NCI-H2029 treated with DMSO at 0.1 percent for 48 hours (cell line): ENCODE measurements around the gene NFAT5.
"Not testable (repeated sequence)": the region's sequence is repeated elsewhere in the genome, so short reads cannot be mapped to it uniquely, and the experiment has no call there.

Source experiments
- DNase-seq: peaks from one replicate; lab custom pipeline; 2025; lab: John Stamatoyannopoulos, UW

NFAT5 gene

GRCh38 chr16:69707920-69708683 lies 142.3 kb downstream of the NFAT5 start:
- DNase-seq = no peak

- DNase-seq = peak; percentile 9
Observed at GRCh38 chr16:69709456-69710084, 143.8 kb downstream of the NFAT5 start.

DNA sequence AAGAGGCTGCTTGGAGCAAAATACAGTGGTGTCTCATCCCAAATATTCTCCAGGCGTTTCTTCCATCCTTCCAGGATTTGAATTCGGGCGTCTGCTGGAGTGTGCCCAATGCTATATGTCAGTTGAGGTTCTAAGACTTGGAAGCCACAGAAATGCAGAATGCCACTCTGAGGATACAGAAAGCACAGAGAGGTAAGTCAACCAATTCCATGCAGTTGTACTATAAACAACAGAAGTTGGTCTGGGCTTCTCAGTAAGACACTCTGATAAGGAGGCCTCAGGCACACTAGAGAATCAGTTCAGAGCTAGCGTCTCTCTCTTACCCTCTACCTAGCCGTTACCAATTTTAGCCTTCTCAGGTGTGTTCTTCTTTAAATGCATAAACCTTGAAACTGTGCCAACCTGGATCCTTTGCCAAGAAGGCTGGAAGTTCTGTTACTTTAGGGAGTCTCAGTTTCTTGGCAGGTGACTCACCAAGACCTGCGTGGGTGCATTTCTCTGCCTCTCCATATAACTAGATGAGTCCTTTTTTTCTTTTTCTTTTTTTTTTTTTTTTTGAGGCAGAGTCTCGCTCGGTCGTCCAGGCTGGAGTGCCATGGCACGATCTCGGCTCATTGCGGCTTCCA lies 145.5 kb downstream of the NFAT5 start:
- no peak for DNase-seq

- no peak for DNase-seq
Observed at GRCh38 chr16:69712277-69712676, 146.5 kb downstream of the NFAT5 start.

- no peak for DNase-seq
Observed at GRCh38 chr16:69712914-69713581, 147.3 kb downstream of the NFAT5 start.

- no peak for DNase-seq
Observed at GRCh38 chr16:69717066-69717465, 151.3 kb downstream of the NFAT5 start.

GRCh38 chr16:69718111-69718764 lies 152.5 kb downstream of the NFAT5 start:
- no peak for DNase-seq

GRCh38 chr16:69720822-69721430 lies 155.2 kb downstream of the NFAT5 start:
- DNase-seq = no peak

GRCh38 chr16:69721441-69721957 lies 155.7 kb downstream of the NFAT5 start:
- no peak for DNase-seq

DNA sequence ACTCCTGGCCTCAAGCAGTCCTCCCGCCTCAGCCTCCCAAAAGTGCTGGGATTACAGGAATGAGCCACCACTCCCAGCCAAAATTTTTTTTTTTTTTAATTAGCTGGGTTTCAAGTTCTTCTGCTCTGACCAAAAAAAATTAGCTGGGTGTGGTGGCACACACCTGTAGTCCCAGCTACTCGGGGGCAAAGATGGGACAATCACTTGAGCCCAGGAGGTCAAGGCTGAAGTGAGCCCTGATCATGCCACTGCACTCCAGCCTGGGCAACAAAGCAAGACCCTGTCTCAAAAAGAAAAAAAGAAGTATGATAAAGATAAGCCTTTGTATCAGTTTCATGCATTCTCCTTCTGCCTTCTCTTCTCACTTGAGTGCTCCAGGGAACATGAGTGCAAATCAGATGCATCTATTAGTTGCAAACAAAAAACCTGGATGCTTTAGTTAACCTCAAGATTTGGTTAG lies 158.7 kb downstream of the NFAT5 start:
- no peak for DNase-seq

DNA sequence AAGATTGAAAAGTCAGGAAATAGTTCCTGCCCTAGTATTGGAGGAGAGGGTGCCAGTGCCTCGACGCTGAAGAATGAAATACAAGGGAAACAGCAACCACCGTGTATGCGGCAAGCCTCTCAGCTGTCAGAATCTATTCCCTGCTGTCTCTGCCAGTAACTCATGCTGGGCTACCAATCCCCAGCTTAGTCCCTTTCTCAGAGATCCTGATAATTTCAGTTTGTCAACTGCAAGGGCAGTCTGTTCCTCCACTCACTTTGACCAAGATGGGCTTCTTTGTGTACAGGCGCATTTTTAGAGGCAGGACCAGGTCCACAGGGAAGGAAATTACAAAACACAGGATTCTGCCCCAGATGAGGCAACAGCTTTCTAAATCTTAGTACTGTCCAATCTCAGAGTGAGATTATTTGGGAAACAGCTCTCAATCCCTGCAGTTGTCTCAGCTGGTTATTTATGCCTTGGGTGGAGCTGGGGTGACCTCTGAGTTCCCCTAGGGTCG lies 159.3 kb downstream of the NFAT5 start:
- DNase-seq = no peak

DNA sequence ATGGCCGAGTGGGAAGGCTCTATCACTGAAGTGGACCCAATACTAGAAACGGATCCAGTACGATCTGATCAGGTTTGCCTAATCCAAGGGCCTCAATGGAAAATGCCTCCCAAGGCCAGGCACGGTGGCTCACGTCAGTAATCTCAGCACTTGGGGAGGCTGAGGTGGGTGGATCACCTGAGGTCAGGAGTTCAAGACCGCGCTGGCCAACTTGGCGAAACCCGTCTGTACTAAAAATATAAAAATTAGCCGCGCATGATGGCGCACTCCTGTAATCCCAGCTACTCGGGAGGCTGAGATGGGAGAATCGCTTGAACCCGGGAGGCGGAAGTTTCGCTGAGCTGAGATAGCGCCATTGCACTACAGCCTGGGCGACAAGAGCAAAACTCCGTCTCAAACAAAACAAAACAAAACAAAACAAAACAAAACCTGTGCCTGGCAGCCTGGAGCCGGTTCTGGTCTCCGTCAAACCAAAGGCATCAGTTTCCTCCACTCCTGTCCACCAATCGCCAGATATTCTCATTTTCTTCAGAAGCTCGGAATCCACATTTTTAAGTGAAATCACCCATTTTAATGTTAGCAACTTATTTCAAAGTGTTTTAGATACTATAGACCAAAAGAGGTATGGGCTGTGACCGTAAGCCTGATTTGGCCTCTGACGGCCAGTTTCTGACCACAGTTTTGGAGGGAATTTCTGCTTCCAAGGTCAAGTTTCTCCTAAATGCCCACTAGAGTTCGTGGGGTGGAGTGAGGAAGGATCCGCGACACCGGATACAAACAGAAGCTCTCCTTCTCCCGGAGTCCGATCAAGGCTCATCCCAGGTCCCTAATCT lies 159.9 kb downstream of the NFAT5 start:
- no peak for DNase-seq

DNA sequence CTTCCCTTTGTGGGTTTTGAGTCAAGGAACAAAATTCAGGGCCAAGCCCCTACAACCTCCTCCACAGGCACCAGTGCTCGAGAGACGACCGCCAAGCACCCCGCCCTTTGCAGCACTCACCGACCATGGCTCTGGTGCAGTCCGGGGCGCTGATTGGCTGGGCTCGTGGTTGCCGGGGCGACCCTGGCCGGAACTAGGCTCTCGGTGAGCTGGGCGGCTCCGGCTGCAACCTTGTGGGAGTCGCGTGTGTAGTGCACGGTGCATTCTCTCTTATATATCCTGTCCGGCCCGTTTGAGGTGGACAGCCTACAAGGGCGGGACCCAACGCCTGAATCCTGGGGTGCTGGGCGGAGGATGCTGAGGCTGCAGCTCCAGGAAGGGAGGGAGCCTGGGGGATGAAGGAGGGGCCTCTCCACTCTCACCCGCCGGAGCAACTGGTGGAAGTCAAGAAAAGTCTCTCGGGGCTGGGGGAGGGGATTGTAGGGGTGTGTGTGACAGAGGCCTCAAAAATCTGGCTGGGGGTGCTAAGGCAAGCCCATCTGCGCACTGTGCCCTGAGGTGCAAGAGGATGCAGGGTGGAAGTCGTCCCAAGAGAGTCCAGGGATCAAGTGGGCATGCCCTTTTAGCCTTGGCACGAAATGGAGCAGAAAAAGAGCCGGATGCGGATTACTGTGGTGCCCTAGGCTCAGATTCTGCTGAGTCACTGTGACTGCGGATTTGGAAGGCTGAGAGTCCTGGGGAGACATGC lies 160.7 kb downstream of the NFAT5 start, which contains the start of gene NQO1:
TSS of gene NQO1 (minus strand) at position 248 of the 748 bp plus-strand sequence. CDS start at position 127, 121 bp downstream.
- DNase-seq = peak; percentile 70

DNA sequence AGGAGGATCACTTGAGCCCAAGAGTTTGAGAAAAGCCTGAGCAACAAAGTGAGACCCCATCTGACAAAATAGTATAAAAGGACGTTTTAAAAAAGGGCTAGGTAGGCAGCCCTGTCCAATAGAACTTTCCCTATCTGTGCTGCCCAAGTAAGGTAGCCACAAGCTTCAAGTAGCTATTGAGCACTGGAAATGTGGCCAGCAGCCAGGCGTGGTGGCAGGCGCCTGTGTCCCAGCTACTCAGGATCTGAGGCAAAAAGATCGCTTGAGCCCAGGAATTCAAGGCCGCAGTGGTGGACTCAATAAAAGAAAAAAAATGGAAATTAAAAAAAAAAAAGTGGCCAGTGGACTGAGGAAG lies 162.1 kb downstream of the NFAT5 start:
- DNase-seq = peak; percentile 63

- DNase-seq = not testable (repeated sequence)
Observed at GRCh38 chr16:69729030-69729429, 163.3 kb downstream of the NFAT5 start.

- not testable (repeated sequence) for DNase-seq
Observed at GRCh38 chr16:69731280-69731679, 165.5 kb downstream of the NFAT5 start.

- DNase-seq = no peak
Observed at GRCh38 chr16:69732101-69732500, 166.3 kb downstream of the NFAT5 start.

- no peak for DNase-seq
Observed at GRCh38 chr16:69741519-69741918, 175.8 kb downstream of the NFAT5 start.
